Stimulated activated CD8-positive, alpha-beta memory T cell treated with anti-CD3 and anti-CD28 coated beads, Interleukin-7, amount 100 ng/mL, for 1 hour (primary cell): ENCODE data around the gene RPH3AL.
"Not testable (repeated sequence)": the region's sequence is repeated elsewhere in the genome, so short reads cannot be mapped to it uniquely, and the experiment has no call there.

ENCODE experiments used
- DNase-seq, 2 donors: peaks; one replicate each; pipeline ENCODE4 v3.0.0-alpha.2; 2020; ENCODE audit warnings: low read depth in 2 of 2

The RPH3AL gene

DNA sequence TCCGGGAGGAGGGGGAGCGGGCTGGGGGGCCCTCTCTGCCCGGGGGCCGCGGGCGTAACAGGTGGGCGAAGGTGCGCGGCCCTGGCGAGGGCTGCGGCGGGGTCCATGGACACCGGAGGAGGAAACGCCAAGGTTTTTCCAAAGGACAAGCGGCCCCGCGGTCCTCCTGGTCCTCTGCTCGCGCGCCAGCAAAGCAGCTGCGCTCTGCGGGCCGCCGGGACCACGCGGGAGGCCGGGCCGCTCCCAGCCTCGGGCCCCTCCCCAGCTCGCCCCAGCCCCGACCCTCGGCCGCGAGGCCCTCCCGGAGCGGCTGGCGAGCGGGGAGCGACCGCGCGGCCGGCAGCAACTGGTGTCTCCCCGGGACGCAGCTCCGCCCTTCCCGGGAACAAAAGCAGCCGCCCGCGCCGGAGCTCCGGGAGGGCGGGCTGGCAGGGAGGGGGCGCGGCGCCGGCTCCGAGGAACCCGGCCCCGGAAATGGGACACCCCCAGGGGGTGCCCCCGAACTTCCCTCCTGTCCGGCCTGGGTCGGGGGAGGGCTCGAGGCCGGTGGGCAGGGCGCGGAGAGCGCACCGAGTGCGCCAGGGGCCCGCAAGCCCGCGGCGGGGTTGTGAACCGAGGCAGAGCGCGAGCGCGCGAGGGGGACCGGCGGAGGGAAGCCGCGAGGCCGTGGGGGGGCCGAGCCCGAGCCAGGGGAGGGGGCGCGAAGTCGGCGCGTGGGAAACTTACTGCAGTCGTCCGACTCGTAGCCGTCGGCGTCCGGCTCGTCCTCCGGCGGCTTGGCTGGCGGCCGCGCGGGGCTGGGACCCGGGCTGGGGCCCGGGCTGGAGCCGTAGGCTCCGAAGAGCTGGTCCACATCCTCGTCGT is 172.0 kb downstream of the RPH3AL start:
- DNase-seq = no peak

DNA sequence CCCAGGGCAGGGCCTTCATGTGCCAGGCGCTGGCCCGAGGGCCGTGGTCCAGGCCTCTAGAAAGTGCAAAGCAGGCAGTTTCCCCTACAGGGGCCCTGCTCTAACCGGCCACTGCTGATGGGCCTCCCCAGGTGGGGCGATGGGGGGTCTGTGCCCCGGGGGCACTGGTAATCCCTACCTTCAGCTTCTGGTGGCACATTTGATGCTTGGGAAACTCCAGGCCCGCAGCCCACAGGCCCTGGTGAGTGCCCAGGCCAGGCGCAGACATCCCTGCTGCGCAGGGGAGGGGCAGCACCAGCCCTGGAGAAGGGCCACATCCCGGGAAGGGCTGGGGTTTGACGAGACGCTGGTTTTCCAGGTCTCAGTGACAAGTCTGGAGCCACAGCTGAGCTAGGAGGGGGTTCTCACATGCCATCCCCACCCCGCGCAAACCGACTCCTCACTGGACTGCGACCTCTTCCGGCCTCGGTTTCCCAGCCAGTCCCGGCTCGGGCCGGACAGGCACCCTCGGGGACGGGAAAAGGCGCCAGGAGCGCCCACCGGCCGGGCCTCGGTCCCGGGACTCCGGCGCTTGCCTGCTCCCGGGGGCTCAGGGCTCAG is 172.7 kb downstream of the RPH3AL start:
- no peak for DNase-seq

- DNase-seq = no peak
Measured at GRCh38 chr17:179066-179432, 173.6 kb downstream of the RPH3AL start.

GRCh38 chr17:178292-179065 is 174.1 kb downstream of the RPH3AL start:
- DNase-seq = no peak

DNA sequence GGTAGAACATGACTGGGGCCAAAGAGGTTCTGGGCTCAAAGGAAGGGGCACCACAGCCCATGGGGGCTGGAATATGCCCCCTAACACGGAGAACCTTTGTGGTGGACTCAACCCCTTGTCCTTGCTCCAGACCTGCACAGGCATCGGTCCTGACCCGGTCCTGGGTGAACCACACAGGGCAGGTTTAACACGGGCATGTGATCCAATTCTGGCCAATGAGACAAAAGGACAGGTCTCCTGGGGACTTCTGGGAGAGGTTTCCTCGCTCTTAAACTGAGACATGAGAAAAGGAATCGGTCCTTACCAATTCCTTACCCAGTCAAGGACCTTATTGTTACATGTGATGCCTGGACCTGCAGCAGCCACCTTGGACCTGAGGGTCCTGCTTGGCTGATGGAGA is 174.8 kb downstream of the RPH3AL start:
- DNase-seq = no peak

DNA sequence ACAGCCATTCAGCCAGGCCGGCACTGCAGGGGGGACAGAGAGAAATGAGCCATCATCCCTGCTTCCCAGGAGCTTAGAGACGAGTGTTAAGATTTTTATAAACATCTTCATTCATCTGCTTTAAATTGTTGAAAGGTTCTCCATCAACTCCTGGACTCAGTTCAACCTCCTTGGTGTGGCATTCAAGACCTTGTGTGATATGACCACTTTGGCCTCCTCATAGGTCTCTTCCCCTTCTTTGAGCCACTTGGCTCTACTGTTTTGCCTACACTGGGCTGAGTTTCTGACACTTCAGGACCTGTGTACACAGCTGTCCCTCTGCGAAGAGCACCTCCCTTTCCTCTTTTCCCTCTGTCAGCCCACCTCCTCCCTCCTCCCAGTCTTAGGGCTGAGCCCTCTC is 175.5 kb downstream of the RPH3AL start:
- DNase-seq = no peak

- no peak for DNase-seq
Measured at GRCh38 chr17:173166-173911, 179.3 kb downstream of the RPH3AL start.

- no peak for DNase-seq
Measured at GRCh38 chr17:172401-172800, 180.2 kb downstream of the RPH3AL start.

DNA sequence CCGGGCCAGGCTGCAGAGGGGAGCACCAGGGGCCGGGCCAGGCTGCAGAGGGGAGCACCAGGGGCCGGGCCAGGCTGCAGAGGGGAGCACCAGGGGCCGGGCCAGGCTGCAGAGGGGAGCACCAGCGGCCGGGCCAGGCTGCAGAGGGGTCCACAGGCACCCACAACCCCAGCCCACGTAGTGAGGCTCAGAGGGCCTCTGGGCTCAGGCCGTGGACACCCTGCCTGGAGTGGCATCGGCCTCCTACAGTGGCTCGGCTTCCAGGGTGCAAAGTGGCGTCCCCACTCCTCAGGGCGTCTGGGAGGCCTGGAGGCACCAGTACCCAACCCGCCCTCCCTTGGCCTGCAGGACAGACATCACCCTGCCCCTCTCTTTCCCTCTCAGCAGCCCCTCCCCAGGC is 180.7 kb downstream of the RPH3AL start:
- DNase-seq = no peak

GRCh38 chr17:170130-170670 is 182.4 kb downstream of the RPH3AL start:
- DNase-seq = no peak

GRCh38 chr17:168614-169013 is 184.0 kb downstream of the RPH3AL start:
- DNase-seq = not testable (repeated sequence)

DNA sequence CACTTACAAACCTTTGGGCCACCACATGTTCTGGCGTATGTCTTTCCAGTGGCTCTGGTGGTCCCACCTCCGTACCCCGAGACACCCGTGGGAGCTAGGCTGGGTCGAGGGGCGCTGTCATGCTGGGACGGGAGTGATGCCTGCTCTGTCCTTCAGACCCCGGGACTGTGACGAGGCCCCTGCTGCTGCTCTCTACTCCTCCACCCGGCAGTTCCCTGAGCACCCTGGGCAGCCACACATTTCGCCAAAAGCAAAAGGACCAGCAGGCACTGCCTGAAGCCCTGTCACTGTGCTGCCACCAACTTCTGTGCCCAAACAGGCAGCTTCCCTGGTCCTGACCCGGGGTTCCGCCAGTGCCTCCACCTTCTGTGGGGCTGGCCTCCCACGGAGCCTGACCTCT is 186.7 kb downstream of the RPH3AL start:
- DNase-seq = no peak

- no peak for DNase-seq
Measured at GRCh38 chr17:164303-165235, 188.0 kb downstream of the RPH3AL start.

DNA sequence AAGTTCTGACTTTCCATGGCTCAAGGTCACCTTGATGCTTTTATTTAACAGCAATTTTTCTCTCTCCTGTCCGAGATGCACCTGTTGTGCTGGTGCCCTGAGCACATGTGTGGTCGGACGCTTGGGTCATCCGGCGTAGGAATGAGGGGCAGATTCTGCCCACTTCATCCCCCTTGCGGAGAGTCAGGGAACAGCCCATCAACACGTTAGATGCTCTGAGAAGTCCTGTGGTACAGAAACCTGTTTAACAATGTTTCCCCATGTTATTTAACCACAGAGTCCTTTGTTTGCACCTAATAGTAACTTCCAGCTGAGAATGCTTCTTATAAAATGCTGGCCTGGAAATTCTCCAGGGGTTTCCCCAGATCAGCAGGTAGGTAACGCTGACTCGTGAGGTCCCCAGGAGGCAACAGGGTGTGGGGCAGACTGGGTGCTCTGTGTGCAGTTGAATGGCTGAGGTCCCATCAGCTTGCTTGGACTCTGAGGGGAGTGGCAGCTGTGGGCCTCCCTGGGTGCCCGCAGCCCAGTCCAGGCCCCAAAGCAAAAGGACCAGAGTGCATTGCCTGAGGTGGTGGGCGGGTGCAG is 189.0 kb downstream of the RPH3AL start:
- no peak for DNase-seq

- no peak for DNase-seq
Measured at GRCh38 chr17:162689-163088, 189.9 kb downstream of the RPH3AL start.
